ENCODE results near the gene ADGRA3.

GRCh38 chr4:22407361-22407760, 108.5 kb downstream of the ADGRA3 start:
- TF ChIP-seq CTCF (IDR thresholded peaks at IDR 0.05) = no peak
- TF ChIP-seq TCF7L2 (IDR thresholded peaks at IDR 0.05; ENCODE audit: low read depth, low read length) = no peak
- TF ChIP-seq SIN3A (IDR thresholded peaks at IDR 0.05; ENCODE audit: borderline replicate concordance, insufficient read depth, low read depth, low read length) = no peak
- TF ChIP-seq REST (IDR thresholded peaks at IDR 0.05; ENCODE audit: insufficient read depth in 1 of 2, low read depth in 2 of 2, low read length in 1 of 2) = no peak
